OCI-LY3 (cell line): Measurements from ENCODE around the gene CLEC2L.

ENCODE experiments used
- EZH2phosphoT487 ChIP-seq: fragments of 200-600 bp; shearing (Covaris generic); IDR thresholded peaks from 2 replicates; pipeline ENCODE4 v1.6.1; 2018; ENCODE audit warnings: antibody characterized with exemption, mixed run types, low read depth
- TF ChIP-seq, protein P1 (sequence below): fragments of 200-600, 300-600 bp; sonication (generic); IDR thresholded peaks from 2 replicates; pipeline ENCODE4 v1.5.1; 2014; ENCODE audit warnings: antibody characterized with exemption, low read length, low read depth

DNA sequence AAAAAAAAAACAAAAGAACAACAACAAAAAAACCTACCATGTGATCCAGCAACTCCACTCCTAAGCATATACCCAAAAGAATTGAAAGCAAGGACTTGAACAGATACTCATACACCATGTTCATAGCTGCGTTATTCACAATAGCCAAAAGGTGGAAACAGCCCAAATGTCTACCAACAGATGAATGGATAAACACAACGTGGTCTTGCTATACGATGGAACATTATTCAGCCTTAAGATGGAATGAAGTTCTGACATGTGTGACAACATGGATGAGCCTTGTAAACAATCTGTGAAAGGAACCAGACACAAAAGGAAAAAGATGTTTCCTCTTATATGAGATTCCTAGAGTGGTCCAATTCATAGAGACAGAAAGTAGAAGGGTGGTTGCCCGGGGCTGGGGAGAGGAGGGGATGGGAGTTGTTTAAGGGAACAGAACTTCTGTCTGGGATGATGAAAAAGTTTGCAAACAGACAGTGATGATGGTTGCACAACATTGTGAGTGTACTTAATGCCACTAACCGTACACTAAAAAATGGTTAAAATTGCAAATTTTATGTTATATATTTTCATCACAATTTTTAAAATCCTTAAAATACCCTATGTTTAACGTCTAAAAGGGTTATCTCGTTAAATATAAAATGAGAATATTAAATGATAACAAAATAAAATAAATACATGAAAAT is 11.6 kb downstream of the CLEC2L start:
- TF ChIP-seq, protein P1, sequence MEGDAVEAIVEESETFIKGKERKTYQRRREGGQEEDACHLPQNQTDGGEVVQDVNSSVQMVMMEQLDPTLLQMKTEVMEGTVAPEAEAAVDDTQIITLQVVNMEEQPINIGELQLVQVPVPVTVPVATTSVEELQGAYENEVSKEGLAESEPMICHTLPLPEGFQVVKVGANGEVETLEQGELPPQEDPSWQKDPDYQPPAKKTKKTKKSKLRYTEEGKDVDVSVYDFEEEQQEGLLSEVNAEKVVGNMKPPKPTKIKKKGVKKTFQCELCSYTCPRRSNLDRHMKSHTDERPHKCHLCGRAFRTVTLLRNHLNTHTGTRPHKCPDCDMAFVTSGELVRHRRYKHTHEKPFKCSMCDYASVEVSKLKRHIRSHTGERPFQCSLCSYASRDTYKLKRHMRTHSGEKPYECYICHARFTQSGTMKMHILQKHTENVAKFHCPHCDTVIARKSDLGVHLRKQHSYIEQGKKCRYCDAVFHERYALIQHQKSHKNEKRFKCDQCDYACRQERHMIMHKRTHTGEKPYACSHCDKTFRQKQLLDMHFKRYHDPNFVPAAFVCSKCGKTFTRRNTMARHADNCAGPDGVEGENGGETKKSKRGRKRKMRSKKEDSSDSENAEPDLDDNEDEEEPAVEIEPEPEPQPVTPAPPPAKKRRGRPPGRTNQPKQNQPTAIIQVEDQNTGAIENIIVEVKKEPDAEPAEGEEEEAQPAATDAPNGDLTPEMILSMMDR, result no peak
- no peak for TF ChIP-seq EZH2phosphoT487
